ENCODE results near the gene NEU4. TPM values are rescaled to one million over a fixed set of nuclear protein-coding genes. Genes with fewer than 3 reads are reported as not detected.

Gene NEU4
- total RNA-seq, 3 donors from 2014 or later = 41.4 to 72.5 (median 71.0) TPM

DNA sequence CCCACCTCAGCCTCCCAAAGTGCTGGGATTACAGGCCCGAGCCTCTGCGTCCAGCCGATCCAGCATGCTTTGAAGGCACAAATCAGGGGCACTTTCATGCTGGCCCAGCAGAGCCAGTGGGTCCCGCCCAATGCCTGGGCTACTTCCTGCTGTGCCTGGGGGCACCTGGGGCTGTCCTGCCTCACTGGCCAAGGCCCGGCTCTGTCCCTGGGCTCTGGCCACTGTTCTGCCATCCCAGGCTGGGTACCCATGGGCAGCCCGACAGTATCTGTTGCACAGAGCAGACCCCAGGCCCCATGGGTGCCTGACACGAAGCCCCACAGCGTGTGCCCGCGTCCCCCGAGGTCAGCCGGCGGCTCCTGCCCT, 39.2 kb upstream of the NEU4 start:
- TF ChIP-seq, protein P1, sequence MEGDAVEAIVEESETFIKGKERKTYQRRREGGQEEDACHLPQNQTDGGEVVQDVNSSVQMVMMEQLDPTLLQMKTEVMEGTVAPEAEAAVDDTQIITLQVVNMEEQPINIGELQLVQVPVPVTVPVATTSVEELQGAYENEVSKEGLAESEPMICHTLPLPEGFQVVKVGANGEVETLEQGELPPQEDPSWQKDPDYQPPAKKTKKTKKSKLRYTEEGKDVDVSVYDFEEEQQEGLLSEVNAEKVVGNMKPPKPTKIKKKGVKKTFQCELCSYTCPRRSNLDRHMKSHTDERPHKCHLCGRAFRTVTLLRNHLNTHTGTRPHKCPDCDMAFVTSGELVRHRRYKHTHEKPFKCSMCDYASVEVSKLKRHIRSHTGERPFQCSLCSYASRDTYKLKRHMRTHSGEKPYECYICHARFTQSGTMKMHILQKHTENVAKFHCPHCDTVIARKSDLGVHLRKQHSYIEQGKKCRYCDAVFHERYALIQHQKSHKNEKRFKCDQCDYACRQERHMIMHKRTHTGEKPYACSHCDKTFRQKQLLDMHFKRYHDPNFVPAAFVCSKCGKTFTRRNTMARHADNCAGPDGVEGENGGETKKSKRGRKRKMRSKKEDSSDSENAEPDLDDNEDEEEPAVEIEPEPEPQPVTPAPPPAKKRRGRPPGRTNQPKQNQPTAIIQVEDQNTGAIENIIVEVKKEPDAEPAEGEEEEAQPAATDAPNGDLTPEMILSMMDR (IDR thresholded peaks at IDR 0.05) = no peak
- ATAC-seq (no peak), DNase-seq (peak in 1 of 3 donors; percentile 31)
- Histone ChIP-seq H3K9me3 (no peaks in the 10 kb centered on the region), H3K4me1 (ENCODE audit: low read depth) (peaks cover 10% of the 10 kb centered on the region), H3K4me3 (no peak overlapping the region), H3K36me3 (ENCODE audit: low read depth) (no peaks in the 10 kb centered on the region)
- intact Hi-C loops (cut with DNase I, micrococcal nuclease) = no loop called here

DNA sequence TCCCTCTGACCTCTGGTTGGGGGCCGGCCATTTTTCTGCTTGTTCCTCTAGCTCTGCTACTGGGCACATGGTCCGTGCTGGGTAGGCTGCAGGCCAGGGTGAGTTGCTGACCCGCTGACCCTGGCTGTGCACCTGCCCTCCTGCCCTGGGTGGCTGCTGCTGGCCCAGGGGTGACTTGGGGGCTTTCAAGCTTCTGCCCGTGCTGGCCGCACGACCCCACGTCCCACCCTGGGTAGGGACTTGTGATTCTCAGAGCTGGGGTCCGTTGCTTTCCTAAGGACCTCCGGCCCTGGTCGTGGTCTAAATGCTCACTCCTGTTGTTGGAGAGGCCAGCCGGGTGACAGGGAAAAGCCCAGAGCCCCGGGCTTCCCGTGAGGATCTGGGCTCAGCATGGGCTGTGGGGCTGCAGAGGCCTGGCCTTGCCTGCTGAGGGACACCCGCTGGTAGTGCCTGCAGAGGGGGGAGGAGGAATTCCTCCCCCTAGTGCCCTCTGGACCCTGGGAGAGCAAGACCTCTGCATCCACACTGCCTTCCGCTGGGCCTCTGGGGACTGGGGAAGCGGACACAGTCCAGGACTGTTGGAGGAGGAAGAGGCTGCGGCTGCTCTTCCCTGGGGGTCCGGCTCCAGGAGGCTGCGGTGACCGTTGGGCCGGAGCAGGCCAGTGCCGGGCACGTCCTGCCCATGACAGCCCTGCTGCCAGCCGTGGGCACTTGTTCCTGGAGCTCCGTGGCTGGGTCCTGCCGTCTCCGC, 38.6 kb upstream of the NEU4 start:
- ATAC-seq (no peak), DNase-seq (peak in 2 of 3 donors; percentile 26 to 52)
- H3K9me3 ChIP-seq = no peaks in the 10 kb centered on the region
- no peak overlapping the region for H3K4me3 ChIP-seq
- intact Hi-C loops (cut with DNase I, micrococcal nuclease) = no loop called here
- no peaks in the 10 kb centered on the region for H3K36me3 ChIP-seq (ENCODE audit: low read depth)
- peaks cover 15% of the 10 kb centered on the region for H3K4me1 ChIP-seq (ENCODE audit: low read depth)
- TF ChIP-seq, protein P1 (IDR thresholded peaks at IDR 0.05) = no peak

DNA sequence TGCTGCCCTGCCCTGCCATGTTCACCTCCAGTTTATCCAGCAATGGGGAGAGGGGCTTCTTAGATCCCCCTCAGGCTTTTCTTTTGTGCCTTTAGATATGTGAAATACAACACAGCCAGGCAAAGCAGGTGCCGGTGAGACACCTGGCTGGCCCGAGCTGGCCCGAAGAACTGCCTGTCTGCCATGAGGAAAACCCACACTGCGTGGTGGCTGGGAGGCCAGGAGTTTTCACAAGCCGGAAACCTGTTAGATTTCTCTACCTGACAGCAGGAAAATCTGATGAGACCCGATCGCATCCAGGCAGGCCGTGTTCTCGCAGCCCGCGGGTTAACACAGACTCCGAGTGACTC, 38.1 kb upstream of the NEU4 start:
- H3K36me3 ChIP-seq (ENCODE audit: low read depth) = no peaks in the 10 kb centered on the region
- no peaks in the 10 kb centered on the region for H3K9me3 ChIP-seq
- no peak for ATAC-seq
- intact Hi-C loops (cut with DNase I, micrococcal nuclease) = no loop called here
- peaks cover 18% of the 10 kb centered on the region for H3K4me1 ChIP-seq (ENCODE audit: low read depth)
- H3K4me3 ChIP-seq = no peak overlapping the region
- DNase-seq = no peak
- TF ChIP-seq, protein P1 (IDR thresholded peaks at IDR 0.05) = no peak

DNA sequence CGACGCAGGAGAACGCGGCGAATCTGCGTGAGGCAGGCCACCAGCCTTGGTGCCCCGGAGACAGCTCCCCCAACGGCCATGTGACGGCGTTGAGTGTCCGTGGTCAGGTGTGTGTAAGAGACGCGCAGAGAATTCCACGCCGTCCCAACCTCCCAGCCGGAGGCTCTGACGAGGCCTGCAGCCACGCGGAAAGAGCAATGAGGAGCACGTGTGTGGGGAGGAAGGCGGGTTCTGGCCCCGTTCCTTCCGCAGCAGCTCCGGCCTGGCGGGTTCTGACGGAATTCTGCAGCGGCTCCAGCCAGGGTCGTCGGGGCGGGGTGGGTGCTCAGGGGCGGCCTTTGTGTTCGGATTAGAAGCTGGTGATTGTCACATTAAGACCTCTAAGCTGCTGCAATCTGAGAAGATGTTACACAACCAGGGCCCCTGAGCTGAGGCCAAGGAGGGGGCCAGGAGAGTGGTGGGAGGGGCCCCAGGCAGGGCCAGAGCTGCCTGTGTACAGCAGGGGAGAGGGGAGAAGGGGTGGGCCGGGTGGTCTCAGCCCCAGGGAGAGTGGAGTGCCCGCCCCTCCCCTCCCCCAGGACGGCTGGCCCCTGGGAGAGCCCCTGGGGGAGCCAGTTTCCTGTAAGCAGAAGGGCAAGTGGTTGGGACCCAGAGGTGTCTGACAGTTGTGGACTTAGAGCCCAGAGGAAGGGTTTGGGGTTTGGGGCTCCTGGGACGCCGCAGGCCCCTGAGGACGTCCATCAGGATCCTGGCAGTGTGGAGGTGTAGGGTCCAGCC, 37.5 kb upstream of the NEU4 start:
- TF ChIP-seq, protein P1 (IDR thresholded peaks at IDR 0.05) = no peak
- ATAC-seq (no peak), DNase-seq (peak in 2 of 3 donors; percentile 42 to 60)
- intact Hi-C loops (cut with DNase I, micrococcal nuclease) = no loop called here
- Histone ChIP-seq H3K9me3 (no peaks in the 10 kb centered on the region), H3K4me3 (no peak overlapping the region), H3K4me1 (ENCODE audit: low read depth) (peaks cover 20% of the 10 kb centered on the region), H3K36me3 (ENCODE audit: low read depth) (no peaks in the 10 kb centered on the region)

DNA sequence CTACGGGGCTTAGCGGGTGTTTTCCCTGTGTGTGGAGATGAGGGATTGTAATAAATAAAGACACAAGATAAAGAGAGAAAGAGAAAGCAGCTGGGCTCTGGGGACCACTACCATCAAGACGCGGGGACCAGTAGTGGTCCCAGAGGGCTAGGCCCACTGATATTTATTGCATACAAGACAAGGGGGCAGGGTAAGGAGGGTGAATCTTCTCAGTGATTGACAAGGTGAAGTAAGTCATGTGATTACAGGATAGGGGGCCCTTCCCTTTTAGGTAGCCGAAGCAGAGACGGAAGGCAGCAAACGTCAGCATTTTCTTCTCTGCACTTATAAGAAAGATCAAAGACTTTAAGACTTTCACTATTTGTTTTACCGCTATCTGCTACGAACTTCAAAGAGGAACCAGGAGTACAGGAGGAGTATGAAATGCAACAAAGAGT, 36.9 kb upstream of the NEU4 start:
- ATAC-seq (no peak), DNase-seq (no peak)
- H3K4me1 ChIP-seq (ENCODE audit: low read depth) = peaks cover 24% of the 10 kb centered on the region
- no peaks in the 10 kb centered on the region for H3K9me3 ChIP-seq
- H3K36me3 ChIP-seq (ENCODE audit: low read depth) = no peaks in the 10 kb centered on the region
- H3K4me3 ChIP-seq = no peak overlapping the region
- intact Hi-C loops (cut with DNase I, micrococcal nuclease) = no loop called here
- TF ChIP-seq, protein P1 (IDR thresholded peaks at IDR 0.05) = no peak
